HG03064 (cell line): ENCODE results near the gene RPTOR.
"Not testable (repeated sequence)": the region's sequence is repeated elsewhere in the genome, so short reads cannot be mapped to it uniquely, and the experiment has no call there.

ENCODE experiments used
- ATAC-seq: cut with Tn5 transposase; IDR thresholded peaks from one replicate; pipeline ENCODE4 v1.9.1; 2021; ENCODE audit warnings: low read depth; ENCODE audit not compliant: unreplicated experiment

Gene RPTOR

DNA sequence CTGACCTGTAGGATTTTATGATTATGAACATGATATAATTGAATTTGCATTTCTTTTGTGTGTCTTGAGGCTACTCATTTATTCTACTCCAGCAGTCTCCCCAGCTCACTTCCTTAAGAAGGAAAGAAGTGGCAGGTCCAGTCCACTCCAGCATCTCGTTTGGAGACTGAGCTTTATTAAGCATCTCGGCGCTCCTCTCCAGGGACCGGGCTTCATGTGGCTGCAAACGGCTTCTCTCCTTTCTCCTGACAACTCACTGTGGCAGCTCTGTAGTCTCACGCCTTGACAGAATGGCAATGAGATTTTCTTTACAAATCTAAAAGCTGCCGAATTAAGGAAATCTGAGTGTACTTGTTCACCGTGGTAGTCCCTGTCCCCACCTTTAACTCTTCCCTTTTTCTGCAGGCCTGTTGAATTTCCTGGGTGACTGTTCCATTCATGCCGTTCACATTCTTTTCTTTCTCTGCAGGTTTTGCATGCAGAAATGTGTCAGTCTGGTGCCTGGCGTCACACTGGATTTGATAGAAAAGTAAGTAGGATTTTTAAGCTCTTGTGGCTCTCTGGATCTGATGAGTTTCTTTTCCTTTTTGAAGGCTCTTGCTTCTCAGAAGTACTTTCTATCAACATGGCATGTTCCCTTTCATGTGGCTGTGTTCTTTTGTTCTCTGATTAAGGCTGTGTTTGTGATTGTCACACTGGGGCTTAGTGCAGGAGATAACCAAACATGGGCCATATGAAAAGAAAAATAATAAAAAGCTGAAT is 246.5 kb downstream of the RPTOR start:
- no peak for ATAC-seq

- ATAC-seq: no peak
Measured at GRCh38 chr17:80791758-80792284, 247.2 kb downstream of the RPTOR start.

- ATAC-seq: no peak
Measured at GRCh38 chr17:80792373-80792781, 247.7 kb downstream of the RPTOR start.

DNA sequence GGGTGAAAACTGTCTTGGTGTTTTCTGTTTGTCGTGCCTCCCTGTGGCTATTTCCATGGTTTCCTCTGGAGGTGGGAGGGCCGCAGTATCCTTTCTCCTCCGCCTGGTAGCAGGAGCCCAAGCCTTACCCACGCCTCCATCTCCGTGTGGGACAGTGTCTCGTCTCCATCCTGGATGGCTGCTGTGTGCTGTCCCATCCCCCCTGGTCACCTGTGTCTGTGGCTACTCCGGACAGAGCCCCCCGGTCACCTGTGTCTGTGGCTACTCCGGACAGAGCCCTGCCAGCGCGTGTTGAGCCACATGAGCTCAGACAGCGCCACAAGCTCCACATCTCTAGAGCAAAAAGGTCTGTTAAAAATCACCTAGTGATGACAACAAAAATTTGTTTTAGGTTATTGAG is 248.8 kb downstream of the RPTOR start:
- no peak for ATAC-seq

- ATAC-seq: no peak
Measured at GRCh38 chr17:80793851-80794267, 249.2 kb downstream of the RPTOR start.

DNA sequence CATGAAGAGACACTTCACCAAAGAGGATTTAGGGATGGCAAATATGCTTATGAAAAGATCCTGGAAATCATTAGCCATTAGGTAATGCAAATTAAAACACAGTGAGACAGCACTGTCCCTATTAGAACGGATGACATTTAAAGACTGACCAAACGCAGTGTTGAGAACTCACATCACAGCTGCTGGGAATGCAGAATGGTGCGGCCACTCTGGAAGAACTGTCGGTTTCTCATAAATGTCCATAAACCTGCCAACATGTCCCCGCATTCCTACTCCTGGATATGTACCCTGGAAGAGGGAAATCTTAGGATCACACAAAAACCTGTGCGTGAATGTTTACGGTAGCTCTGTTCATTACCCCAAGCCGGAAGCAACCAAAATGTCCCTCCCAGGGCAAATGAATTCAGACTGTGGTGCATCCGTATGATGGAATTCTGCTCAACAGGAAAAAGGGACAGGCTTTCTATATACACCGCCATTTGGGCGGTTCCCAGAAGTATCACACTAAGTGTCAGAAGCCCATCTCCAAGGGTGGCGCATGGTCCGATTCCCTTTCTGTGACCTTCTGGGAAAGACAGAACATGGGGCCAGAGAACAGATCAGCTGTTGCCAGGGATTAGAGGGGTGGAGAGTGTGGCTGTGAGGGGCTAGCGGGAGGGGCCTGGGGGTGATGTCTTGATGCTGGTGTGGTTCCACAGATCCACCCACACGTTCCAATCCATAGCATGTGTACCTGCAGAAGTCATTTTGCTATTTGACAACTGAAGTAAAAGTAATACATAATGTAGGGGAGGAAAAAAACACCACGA is 249.8 kb downstream of the RPTOR start:
- no peak for ATAC-seq

DNA sequence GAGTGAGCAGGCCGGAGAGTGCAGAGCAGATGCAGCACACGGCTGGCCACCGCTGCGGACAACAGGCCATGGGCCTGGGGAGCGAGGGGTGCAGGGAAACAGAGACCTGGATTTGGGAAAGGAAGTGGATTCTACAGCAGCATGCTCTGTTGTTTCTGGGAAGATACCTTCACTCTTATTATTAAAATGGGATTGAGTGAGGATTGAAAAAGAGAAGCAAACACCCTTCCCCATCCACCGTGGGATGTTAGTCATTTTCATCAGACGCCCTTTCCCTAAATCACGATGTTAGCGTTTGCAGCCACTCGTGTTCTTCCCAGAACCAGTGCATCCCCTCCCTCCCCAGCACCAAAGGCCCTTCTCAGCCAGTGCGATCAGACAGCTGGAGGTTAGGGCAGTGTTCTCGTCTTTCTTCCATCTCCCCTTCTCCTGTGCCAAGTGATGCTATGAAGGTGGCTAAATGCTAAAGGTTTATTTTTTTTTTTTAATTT is 250.5 kb downstream of the RPTOR start:
- ATAC-seq: no peak

DNA sequence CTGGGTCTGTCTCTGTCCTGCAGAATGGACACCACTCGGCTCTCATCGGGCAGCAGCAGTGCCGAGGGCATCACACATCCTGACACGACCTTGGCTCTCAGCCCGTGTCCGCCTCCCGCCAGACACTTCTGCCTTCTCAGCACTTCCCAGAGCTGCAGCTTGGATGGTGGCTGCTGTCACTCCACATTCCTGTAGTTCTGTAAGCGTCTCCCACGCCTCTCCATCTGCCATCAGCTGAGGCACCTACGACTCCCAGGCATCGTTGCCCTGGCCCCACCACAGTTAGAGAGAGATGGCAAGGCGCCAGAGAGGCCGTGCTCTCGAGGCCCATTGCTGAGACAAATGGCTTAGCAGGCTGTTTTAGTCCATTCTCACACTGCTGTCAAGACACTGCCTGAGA is 251.1 kb downstream of the RPTOR start:
- ATAC-seq: no peak

GRCh38 chr17:80796430-80796861 is 251.8 kb downstream of the RPTOR start:
- no peak for ATAC-seq

GRCh38 chr17:80797222-80797621 is 252.6 kb downstream of the RPTOR start:
- ATAC-seq: not testable (repeated sequence)

DNA sequence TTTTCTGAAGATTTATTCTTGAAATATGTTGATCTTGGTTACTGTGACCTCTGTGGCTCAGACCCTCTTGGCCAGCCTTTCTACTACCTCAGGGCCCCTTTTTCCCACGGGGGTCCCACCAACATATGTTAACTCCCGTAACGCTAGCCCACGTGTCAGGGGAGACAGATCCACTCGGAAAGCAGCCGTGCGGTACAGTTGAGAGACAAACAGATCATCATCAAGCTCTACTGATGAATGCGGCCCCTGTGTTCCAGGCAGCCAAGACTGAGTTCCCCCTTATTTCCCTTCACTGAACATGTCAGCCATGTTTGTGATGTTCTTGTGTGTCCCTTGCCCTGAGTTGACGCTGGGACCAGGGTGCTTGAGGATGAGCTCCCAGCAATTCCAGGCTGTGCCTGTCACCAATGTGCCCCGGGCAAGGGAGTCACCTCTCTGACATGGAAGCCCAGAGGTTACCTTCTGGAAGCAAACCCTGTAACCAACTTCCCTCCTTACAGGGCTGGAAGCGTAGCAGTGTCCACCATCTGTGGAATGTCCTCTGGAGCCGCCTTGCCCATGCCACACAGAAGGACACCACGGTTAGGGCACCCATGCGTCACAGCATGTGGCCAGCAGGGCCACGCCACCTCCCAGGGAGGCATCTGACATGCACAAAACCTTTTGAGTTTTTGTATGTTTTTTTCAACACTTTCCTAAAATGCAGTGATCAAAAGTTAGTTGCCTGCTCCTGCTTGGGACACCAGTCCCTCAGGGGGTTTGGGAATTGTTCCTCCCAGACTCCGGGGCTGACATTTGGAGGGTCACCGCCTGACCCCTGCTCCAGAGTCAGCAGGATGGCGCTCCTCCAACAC is 253.3 kb downstream of the RPTOR start:
- no peak for ATAC-seq

DNA sequence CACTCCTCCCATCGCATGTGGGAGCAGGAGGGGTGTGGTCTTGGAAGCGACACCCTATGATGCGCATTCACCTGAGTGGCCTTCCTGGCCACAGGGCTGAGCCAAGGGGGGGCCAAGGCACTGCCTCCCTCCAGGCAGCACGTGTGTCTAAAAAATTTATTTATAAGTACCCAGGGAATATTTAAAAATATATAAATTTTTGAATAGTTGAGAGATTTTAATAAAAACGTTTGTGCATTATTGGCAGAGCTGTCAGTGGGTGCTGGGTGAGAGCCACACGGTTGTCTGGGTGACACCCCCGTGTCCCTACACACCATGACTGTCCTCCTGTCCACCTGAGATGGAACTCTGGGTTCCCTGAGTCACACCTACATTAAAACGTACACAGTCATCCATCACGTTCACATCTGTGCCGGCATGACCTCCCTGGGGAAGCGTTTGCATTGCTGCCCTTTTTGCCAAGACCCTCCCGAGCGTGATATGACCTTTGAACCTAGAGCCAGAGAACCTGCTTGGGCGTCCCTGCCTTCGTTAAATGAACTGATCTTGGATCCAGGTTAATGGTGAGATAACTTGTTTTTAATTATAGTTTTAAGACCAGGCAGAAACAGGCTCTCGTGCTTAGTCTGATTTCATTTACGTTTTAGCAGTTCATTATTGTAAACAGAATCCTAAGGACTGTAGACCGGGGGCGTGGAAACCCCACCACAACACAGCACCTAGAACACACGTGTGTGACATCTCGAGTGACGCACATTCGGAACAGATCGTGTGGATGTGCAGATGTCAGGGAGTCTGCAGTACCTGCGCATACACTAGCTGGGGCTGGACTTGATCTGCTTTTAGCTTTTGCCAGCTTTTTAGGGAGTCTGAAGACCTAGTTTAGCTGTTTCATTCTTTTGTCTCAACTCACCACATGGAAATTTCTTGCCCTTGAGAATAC is 254.2 kb downstream of the RPTOR start:
- ATAC-seq: no peak

DNA sequence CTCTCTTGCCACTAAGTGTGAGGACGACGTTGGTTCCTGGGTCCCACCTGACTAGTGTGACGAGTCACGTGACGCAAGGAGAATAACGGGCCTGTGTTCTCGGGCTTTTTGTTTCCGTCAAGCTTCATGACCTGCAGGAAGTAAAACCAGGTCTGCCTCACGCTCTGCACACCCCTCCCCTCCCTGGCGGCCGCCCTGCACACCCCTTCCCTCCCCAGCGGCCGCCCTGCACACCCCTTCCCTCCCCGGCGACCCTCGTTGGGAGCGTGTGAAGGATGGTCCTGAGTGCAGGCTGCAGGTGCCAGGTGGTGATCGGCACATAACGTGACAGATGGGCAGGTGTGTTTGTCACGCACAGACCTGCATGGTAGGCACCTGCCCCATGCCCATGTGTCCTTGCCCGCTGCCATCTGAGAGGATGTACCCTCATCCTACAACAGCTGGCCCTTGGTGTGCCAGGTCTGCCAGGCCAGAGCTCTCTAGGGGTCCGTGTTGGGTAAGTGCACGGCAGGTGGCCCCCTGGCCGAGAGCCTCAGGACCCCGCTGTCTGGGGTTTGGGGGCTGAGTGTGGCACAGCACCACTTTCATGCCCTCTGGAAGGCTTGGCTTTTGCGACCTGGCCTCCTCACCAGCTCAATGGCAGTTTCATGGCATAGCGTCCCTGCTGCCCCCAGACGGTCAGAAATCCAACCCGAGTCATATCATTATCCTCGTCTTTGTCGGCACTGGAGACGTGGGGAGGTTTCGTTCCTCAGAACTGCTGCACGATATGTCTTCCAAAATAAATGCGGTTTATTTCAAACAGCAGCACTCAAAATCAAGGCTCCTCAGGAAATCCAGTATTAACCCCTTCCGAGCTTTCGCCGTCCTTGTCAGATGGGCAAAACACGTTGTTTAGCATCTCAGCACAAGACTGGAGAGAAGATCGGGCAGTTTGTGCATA is 255.2 kb downstream of the RPTOR start:
- ATAC-seq: no peak

DNA sequence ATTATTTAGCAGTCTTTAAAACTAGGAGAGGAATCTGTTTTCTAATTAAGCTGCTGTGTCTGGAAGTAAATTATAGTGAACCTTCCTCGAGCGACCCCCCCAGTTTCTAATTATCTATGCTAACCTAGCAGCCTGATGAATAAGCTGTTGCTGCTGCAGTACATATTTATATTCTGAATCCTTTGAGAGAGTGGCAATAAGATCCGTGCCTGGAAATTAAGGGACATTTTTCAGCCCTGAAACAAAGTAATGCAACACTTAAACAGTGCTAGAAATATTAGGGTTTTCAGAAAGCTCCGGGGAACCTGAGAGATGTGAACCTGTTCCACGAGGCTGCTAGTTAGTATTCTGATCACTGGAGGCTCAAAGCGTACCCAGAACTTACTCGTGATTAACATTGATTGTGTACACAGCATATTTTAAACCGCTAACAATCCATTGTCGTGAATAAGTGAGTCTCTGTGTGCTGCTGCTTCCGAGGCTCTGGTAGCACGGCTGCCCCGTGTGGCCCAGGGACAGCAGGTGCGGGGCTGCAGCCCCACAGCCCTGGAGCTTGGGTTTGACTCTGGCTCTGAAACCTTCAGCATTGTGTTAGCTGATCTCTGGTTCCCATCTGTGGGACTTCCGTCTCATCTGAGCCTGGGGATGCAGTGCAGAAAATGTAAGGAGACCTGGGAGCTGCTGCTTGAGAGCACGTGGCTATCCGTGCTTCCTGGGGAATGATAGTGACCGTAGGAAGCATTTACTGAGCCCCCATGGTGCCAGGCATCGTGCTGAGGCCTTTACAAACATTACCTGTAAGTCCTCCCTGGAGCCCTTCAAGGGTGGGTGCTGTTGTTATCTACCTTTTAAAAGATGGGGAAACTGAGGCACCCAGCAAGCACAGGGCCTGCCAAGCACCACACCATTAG is 256.1 kb downstream of the RPTOR start:
- no peak for ATAC-seq

- ATAC-seq: no peak
Measured at GRCh38 chr17:80802626-80803450, 258.2 kb downstream of the RPTOR start.
